Muscle of leg (tissue), 11 donors: ENCODE data around the gene FAM187B. TPM values are rescaled to one million over a fixed set of nuclear protein-coding genes. Genes with fewer than 3 reads are reported as not detected.
A peak's percentile ranks its signal among the peaks of the same experiment; 100 is the strongest.

Experiments used
- DNase-seq: peaks from one replicate; pipeline ENCODE4 v3.0.0; 2013
- H3K27ac ChIP-seq: one replicate; pipeline ENCODE4 v1.5.1; 2013; ENCODE audit warnings: mild to moderate bottlenecking, low read length, control low read depth
- H3K27me3 ChIP-seq: one replicate; pipeline ENCODE4 v1.6.1; 2013; ENCODE audit warnings: low read length; ENCODE audit not compliant: control insufficient read depth, insufficient read depth
- H3K36me3 ChIP-seq: one replicate; pipeline ENCODE4 v1.6.1; 2013; ENCODE audit warnings: low read length; ENCODE audit not compliant: control insufficient read depth, insufficient read depth
- H3K4me1 ChIP-seq: one replicate; pipeline ENCODE4 v1.6.1; 2013; ENCODE audit warnings: low read length; ENCODE audit not compliant: control insufficient read depth, insufficient read depth
- H3K4me3 ChIP-seq: one replicate; pipeline ENCODE4 v1.5.1; 2013; ENCODE audit warnings: low read length, control low read depth
- H3K9me3 ChIP-seq: replicated peaks from 2 replicates; pipeline ENCODE4 v1.6.1; 2013; ENCODE audit warnings: low read depth, low read length; ENCODE audit not compliant: control insufficient read depth
- WGBS: methylation state at CpG from one replicate; pipeline ENCODE4 v1.1.5; 2013; ENCODE audit warnings: missing lambda C conversion rate; ENCODE audit not compliant: insufficient coverage; 5-methylcytosine and 5-hydroxymethylcytosine counted together
- polyA plus RNA-seq, 8 donors: library from polyadenylated mRNA; unstranded; fragments of 120-200 nt; gene quantifications; one replicate each; pipeline versions ENCODE4 v1.2.1 to v1.2.3, GENCODE V29; 2013; ENCODE audit warnings: inconsistent platforms in 1 of 8, low replicate concordance in 1 of 8; ENCODE audit not compliant: insufficient read length in 8 of 8, insufficient read depth in 1 of 8
- total RNA-seq: library from RNA; stranded (reverse); fragments of 120-200 nt; gene quantifications from one replicate; pipeline ENCODE4 v1.2.4, GENCODE V29; 2013

Gene FAM187B
- total and polyA plus RNA-seq, 9 donors = not detected

DNA sequence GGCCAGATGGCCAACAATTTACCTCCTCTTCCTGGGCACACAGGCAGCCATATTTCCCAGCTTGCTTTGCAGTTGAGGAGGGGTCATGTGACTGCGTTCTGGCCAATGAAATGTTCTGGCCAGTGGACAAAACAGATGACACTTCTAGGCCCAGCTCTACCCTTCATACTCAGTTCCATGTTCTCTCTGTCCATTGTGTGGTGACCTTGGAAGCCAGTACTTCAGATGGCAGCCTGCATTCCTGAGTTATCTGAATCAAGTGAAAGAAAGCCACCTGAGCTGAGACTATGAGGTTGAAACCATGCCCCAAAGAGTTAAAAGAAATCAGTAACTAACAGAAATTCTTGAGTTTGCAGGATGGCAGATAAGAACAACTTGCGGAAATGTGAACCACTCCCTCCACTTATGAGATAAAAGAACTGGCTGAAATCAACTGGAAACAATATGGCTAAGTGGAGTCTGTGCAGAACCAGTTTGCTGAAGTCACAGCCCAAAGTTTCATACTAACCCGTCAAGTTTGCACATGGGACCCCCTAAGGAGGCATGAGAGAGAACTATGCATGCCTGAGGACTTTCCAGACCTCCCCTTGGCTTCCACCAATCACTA, 8.1 kb downstream of the FAM187B start:
- Histone ChIP-seq H3K36me3 (no peaks in the 10 kb centered on the region), H3K4me3 (no peak overlapping the region), H3K27ac (no peak overlapping the region), H3K9me3 (peaks cover 7% of the 10 kb centered on the region), H3K4me1 (no peaks in the 10 kb centered on the region), H3K27me3 (peaks cover 2% of the 10 kb centered on the region)
- no peak for DNase-seq
- WGBS = 33% methylated on average over 1 of the region's 3 CpGs

DNA sequence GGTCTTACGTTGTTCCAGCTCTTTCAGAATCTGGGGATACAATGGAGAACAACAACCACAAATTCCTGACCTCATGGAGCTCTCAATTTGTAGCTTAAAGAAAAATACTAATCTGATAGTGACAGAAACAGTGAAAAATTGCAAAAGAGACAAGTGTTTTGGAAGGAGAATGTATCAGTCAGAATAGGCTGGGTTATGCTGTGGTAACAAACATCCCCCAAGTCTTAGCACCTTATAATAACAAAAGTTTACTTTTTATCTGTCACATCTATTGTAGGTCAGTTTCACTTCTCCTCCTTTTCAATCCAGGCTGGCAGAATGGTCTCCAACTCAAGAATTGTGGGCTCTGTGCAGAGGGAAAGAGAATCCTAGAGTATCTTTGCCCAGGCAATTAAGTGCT, 9.5 kb downstream of the FAM187B start:
- Histone ChIP-seq H3K4me3 (no peak overlapping the region), H3K27me3 (no peaks in the 10 kb centered on the region), H3K27ac (no peak overlapping the region), H3K36me3 (no peaks in the 10 kb centered on the region), H3K4me1 (peaks cover 6% of the 10 kb centered on the region), H3K9me3 (peaks cover 7% of the 10 kb centered on the region)
- no CpG with 5 or more reads among the region's 1 CpG for WGBS
- DNase-seq = no peak

GRCh38 chr19:35217649-35217990, 10.9 kb downstream of the FAM187B start:
- Histone ChIP-seq H3K9me3 (peaks cover 5% of the 10 kb centered on the region), H3K27ac (no peak overlapping the region), H3K36me3 (no peaks in the 10 kb centered on the region), H3K27me3 (no peaks in the 10 kb centered on the region), H3K4me3 (no peak overlapping the region), H3K4me1 (peaks cover 11% of the 10 kb centered on the region)
- no peak for DNase-seq

GRCh38 chr19:35216833-35217648, 11.5 kb downstream of the FAM187B start:
- H3K4me3 ChIP-seq = no peak overlapping the region
- 86% methylated on average over 1 of the region's 3 CpGs for WGBS
- H3K4me1 ChIP-seq = peaks cover 14% of the 10 kb centered on the region
- H3K9me3 ChIP-seq = peaks cover 5% of the 10 kb centered on the region
- no peaks in the 10 kb centered on the region for H3K36me3 ChIP-seq
- H3K27ac ChIP-seq = no peak overlapping the region
- peak; percentile 72 for DNase-seq
- no peaks in the 10 kb centered on the region for H3K27me3 ChIP-seq

- DNase-seq = no peak
- Histone ChIP-seq H3K9me3 (peaks cover 5% of the 10 kb centered on the region), H3K27me3 (no peaks in the 10 kb centered on the region), H3K4me1 (peaks cover 14% of the 10 kb centered on the region), H3K4me3 (no peak overlapping the region), H3K36me3 (no peaks in the 10 kb centered on the region), H3K27ac (no peak overlapping the region)
- WGBS = 82% methylated on average over 3 of the region's 8 CpGs
These were observed 12.3 kb downstream of the FAM187B start for GRCh38 chr19:35216016-35216832.

- peaks cover 14% of the 10 kb centered on the region for H3K4me1 ChIP-seq
- 100% methylated on average over 2 of the region's 7 CpGs for WGBS
- peaks cover 5% of the 10 kb centered on the region for H3K9me3 ChIP-seq
- H3K36me3 ChIP-seq = no peaks in the 10 kb centered on the region
- no peak overlapping the region for H3K4me3 ChIP-seq
- H3K27me3 ChIP-seq = no peaks in the 10 kb centered on the region
- peak overlapping the region; percentile 88 for H3K27ac ChIP-seq
- no peak for DNase-seq
These were observed 13.6 kb downstream of the FAM187B start for GRCh38 chr19:35214766-35215422.

GRCh38 chr19:35213663-35214632, 14.6 kb downstream of the FAM187B start:
- peaks cover 14% of the 10 kb centered on the region for H3K4me1 ChIP-seq
- peak overlapping the region; percentile 88 for H3K27ac ChIP-seq
- 41% methylated on average over 9 of the region's 21 CpGs for WGBS
- H3K27me3 ChIP-seq = no peaks in the 10 kb centered on the region
- H3K4me3 ChIP-seq = no peak overlapping the region
- peaks cover 5% of the 10 kb centered on the region for H3K9me3 ChIP-seq
- H3K36me3 ChIP-seq = no peaks in the 10 kb centered on the region
- DNase-seq = peak; percentile 90

- DNase-seq = no peak
- 73% methylated on average over 5 of the region's 7 CpGs for WGBS
- Histone ChIP-seq H3K4me3 (no peak overlapping the region), H3K27ac (no peak overlapping the region), H3K27me3 (no peaks in the 10 kb centered on the region), H3K9me3 (peaks cover 5% of the 10 kb centered on the region), H3K36me3 (no peaks in the 10 kb centered on the region), H3K4me1 (peaks cover 14% of the 10 kb centered on the region)
These were observed 16.3 kb downstream of the FAM187B start for GRCh38 chr19:35212241-35212640.

- peak; percentile 29 for DNase-seq
- H3K27ac ChIP-seq = no peak overlapping the region
- WGBS = 89% methylated on average over 5 of the region's 7 CpGs
- peaks cover 14% of the 10 kb centered on the region for H3K4me1 ChIP-seq
- no peak overlapping the region for H3K4me3 ChIP-seq
- H3K36me3 ChIP-seq = no peaks in the 10 kb centered on the region
- peaks cover 1% of the 10 kb centered on the region for H3K9me3 ChIP-seq
- H3K27me3 ChIP-seq = no peaks in the 10 kb centered on the region
These were observed 16.9 kb downstream of the FAM187B start for GRCh38 chr19:35211545-35212230.
